Activated T-helper 1 cell treated with anti-CD3 and anti-CD28 coated beads, Interleukin-2, amount 50 U/mL, for 16 hours (primary cell): ENCODE measurements around the gene CD207.
A peak's percentile ranks its signal among the peaks of the same experiment; 100 is the strongest.
"Not testable (repeated sequence)": the region's sequence is repeated elsewhere in the genome, so short reads cannot be mapped to it uniquely, and the experiment has no call there.

ENCODE experiments used
- DNase-seq, 2 donors: peaks; one replicate each; pipeline ENCODE4 v3.0.0-alpha.2; 2020; ENCODE audit warnings: low read depth in 1 of 2, low spot score in 1 of 2

CD207 gene

DNA sequence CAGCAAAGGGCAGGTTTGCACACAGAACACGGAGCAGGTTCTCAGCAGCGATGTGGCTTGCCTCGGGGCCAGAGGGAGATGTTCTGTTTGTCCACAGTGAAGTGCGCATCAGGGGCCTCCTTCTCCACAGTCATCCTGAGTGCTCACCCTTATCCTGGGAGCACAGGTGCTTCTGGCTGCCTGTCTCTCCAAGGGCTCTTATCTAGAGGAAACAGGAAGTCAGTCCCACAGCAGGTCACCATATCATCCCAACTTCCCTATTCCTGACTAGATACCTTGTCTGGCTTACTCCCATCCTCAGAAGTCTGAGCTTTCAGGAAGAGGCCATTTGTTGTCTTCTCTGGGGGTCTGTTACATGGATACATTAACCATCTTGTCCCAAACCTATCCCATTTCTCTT lies at the start of gene CD207:
TSS of gene CD207 (minus strand) at position 174 of the 400 bp plus-strand sequence. CDS start at position 134, 40 bp downstream.
- DNase-seq: no peak

DNA sequence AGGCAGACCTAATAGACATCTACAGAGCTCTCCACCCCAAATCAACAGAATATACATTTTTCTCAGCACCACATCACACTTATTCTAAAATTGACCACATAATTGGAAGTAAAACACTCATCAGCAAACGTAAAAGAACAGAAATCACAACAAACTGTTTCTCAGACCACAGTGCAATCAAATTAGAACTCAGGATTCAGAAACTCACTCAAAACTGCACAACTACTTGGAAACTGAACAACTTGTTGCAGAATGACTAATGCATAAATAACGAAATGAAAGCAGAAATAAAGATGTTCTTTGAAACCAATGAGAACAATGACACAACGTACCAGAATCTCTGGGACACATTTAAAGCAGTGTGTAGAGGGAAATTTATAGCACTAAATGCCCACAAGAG lies 42.9 kb upstream of the CD207 start:
- DNase-seq: not testable (repeated sequence)

DNA sequence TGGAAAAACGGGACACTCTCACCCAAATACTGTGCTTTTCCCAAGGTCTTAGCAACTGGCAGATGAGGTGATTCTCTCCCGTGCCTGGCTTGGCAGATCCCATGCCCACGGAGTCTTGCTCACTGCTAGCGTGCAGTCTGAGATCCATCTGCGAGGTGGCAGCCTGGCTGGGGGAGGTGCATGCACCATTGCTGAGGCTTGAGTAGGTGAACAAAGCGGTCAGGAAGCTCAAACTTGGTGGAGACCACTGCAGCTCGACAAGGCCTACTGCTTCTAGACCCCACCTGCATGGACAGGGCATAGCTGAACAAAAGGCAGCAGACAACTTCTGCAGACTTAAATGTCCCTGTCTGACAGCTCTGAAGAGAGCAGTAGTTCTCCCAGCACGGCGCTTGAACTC lies 40.5 kb upstream of the CD207 start:
- DNase-seq: not testable (repeated sequence)

DNA sequence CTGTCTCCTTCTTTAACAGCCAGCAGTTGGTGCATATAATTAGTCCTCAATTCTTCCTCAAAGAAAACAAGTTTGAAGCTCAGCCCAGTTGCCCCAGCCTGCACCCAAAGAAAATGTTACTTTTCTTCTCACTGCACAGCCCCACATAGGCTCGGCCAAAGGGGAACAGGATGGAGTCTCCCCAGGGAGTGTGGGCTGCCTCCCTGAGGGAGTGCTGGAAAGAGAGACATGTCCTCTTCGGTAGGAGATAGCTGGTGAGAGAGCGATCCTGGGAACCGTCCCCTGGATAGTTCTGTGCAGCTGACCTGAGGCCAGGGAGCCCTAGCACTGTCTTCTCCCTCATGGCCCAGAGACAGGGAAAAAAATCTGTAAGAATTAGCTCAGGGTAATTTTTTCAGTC lies 37.9 kb upstream of the CD207 start:
- no peak for DNase-seq

DNA sequence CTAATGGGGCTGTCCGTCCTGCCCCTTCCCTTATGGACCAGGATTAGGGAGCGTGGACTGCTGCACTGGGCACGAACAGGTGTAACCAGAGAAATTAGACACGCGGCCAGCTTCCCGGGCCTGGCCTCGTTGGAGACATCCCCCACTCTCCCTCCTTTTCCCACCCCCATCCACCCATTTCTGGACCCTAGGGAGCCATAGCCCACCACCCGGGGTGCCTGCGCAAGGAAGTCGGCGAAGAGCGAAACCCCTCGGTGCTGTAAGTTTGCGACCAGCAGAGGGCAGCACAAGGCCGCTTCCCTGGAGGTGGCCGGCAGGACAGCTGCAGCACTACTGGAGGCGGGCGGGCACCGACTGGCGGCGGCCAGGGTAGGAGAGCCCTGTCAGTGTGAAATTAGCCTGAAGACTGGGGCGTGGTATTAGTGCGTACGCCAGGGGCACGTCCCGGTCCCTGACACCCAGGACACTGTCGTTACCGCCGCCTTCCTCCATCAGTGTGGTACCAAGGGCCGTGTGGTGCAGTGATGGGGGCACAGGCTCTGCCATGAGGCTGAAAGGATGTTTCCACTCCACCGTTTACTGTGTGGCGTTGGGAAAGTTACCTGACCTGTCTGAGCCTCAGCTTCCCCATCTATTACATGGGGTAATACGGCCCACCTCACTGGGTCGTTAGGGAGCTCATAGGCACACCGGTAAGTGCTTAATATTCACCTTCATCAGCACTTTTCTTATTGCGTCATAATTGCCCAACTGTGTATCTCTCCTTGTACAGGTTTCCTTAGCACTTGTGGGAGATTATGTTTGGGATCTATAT lies 36.0 kb upstream of the CD207 start:
- peak; percentile 63 to 65 for DNase-seq

DNA sequence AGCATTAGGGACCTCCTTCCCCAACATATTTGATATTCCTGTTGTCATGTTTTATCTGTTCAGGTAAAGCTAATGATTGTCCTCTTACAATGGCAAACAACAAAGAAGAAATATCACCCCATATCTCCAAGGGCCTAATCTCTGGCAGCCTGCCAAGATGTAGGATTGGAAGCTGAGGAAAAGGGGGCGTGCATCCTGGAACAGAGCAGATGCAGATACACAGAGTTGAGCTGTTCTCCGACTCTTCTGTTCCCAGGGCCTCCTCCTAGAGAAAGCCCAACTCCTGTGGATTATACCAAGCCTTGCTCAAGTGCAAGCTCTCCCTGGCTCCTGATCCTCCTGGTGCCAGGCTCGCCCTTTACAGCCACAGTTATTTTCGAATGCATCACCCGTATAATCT lies 35.2 kb upstream of the CD207 start:
- no peak for DNase-seq

DNA sequence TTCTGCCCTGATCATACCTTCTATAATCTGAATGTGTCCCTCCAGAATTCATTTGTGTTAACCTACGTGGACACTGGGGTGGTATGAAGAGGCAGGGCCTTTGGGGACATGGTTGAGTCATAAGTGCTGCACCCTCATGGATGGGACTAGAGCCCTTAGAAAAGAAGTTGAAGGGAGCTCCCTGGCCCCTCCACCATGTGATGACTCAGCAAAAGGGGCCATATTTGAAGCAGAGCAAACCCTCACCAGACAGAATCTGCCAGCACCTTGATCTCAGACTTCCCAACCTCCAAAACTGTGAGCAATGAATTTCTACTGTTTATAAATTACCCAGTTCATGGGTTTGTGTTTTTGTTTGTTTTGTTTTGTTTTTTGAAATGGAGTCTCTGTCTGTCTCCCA lies 33.4 kb upstream of the CD207 start:
- no peak for DNase-seq

DNA sequence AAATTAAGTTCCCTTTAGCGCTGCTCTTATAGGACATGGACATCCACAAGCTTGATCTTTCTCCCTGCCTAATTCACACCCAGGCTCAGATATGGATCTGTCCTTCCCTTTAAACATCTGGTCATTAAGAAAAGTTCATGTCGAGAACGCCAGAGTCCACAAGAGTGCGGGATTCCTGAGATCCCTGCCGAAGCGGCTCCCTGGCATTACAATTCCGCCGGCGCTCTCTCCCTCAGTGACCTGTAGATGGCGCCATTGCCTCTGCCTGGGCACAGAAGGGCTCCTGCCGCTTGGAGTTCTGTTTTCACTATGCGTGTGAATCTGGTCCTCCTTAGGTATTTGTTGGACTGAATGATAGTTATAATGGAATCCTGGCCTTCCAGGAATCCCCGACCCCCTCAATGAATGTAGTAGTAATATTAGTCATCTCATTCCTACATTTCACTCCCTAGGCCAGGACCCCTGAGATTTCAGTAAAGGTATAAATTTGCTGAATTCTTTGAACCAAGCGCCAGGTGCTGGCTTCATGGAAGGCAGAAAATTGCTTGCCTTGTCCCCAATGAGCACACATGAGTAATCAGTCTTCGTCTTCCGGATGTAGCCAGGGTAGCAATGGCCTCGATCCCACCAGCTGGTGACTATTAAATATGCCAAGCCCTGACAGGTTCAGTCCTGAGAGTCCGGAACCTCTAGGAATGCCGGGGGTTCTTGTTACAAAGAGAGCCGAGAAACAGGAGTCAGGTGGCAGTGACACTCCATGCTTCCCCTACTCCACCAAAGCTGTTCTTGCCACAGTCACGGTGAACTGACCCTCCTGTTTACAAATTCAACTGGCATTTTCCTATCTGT lies 26.4 kb upstream of the CD207 start:
- peak; percentile 32 to 40 for DNase-seq

DNA sequence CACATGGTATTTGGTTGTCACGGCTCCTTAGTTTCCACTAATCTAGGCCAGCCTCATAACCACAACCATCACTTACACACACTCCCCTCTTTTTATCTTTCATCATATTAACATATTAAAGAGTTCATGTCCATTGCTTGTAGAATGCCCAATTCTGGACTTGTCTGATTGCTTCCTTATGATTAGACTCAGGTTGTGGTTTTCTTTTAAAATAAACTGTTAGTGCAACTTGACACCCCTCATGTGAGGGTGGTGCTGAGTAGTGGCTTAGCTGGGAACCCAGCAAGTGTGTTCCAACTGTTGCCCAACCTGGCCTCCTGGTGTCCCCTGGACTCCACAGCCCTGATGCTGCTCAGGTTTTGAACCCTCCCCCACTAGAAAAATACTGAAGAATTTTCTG lies 20.1 kb upstream of the CD207 start:
- DNase-seq: no peak

DNA sequence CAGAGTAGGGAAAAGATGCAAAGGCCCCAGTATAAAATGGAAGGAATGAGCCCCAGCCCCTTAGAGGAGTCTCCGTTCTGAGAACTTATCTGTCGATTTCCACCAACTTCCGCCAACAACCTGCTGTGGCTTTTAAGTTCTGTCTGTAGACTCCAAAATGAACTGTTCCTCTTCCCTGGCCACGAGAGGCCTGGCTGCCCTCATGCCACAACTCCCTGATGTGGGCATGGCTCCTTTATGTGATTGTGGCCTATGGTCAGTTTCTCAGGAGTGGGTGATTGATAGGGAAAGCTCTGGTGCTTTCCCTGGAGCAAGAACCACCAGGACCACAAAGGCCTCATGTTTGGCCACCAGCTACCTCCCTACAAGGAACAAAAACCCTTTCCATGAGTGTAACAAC lies 18.8 kb upstream of the CD207 start:
- no peak for DNase-seq

DNA sequence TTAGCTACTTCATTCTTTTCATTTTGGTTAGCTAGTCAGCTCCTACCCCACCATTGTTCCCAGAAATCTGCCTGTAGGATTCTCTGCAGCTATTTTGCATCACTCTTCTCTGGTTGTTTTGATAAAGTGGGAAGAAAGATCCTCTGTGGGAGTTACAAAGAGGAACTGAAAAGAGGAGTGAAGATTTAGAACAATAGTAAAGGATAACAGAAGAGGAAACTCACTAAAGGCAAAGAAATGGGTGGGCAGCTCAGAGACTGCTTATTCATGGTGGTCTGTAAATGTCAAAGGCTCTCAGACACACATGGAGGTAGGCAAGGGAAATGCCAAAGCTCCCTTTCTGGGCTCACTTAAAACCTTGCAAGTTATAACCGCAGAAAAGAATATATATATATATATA lies 17.2 kb upstream of the CD207 start:
- no peak for DNase-seq

DNA sequence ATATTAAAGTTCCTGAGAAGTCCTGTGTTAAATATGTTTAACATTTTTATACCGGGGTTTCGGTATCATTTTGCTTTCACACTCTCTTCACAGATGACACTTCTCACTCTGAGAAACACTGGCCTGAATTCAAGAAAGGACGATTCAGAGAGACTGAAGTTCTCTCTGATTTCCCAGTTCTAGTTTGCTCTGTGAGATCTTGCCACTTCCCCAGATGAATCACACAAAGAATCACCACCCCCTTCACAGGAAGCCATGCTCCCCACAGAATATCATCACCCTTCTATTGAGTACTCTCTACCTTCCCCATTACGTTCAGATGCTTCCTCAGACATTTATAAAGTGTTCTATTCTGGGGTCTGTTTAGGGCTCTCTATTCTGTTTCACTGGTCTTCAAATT lies 16.1 kb upstream of the CD207 start:
- DNase-seq: no peak

DNA sequence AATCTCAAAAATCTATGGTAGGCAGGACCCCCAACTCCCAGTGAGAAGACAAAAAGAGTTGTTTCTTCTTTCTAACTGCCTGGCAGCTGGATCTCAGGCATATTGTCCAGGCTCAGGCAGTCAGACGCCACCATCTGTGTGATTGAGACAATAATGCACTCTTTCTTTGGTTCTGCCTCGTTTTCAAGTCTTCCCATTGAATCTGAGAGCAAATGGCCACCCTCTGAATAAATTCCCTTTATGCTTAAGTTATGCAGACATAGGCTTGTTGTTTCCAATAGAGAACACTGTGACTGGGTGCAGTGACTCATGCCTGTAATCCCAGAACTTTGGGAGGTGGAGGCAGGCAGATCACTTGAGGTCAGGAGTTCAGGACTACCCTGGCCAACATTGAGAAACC lies 15.3 kb upstream of the CD207 start:
- no peak for DNase-seq

DNA sequence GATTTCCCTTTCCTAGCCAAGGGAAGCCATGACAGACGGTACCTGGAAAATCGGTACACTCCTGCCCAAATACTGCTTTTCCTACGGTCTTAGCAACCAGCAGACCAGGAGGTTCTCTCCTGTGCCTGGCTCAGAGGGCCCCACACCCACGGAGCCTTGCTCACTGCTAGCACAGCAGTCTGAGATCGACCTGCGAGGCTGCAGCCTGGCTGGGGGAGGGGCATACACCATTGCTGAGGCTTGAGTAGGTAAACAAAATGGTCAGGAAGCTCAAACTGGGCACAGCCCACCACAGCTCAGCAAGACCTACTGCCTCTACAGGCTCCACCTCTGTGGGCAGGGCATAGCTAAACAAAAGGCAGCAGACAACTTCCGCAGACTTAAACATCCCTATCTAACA lies 6.8 kb upstream of the CD207 start:
- no peak for DNase-seq

DNA sequence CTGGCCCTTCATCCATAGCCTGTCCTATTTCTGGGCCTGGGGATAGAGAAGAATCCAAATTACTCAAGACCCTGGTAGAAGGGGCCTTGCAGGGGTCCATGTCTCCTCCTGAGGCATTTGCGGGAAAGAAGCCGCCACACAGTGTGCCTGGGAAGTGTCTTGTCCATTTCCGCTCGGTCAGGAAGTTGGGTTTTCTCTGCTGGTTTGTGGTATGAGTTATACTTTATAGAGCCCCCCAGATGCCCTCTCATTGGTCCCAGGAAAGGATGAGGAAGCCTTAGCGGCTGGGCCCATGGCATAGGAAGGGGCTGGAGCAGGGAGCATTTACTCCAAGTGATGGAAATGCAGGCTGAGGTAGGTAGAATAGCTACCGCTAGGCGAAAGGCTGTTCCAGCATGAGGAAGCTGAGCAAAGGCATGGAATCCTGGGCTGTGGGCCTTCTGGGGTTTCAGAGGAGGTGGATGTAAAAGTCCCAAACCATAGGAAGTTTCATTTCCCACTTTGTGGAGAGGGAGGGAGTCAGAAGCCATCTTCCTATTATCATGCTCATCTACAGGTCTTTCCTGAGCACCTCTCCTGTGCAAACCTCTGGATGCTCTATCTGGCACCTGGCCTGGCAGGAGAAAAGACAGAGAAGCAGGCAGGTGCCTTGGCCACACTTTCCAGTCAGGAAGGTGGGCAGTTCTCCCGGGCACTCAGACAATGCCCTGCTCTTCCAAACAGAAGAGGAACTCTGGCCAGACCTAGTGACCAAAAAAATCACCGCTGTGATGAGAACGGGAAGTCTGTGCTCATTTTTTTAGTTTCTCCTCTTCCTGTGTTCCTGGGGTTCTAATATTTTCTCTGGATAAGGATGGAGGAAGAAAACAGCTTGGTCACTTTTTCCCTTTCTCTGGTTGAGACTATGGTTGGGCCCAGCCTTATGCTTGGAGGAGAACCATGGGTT lies 2.6 kb upstream of the CD207 start:
- DNase-seq: no peak

DNA sequence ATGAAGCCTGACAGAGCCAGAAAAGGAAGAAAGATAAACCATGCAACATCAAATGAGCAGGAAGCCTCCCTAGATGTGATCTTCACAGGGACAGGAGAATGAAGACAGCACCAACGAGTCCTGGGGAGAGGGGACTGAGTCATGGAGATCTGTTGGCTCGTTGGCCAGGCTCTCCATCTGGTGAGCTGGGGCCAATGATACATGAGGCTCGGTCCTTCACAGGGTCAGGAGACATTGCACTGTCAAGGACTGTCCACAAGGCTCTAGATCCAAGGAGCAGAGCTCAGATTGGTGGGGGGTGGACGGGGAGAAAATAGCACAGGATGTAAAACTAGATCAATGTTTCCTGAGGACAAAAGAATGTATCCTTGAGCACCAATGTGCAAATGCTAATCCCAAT lies 735 bp downstream of the CD207 start:
- DNase-seq: no peak

DNA sequence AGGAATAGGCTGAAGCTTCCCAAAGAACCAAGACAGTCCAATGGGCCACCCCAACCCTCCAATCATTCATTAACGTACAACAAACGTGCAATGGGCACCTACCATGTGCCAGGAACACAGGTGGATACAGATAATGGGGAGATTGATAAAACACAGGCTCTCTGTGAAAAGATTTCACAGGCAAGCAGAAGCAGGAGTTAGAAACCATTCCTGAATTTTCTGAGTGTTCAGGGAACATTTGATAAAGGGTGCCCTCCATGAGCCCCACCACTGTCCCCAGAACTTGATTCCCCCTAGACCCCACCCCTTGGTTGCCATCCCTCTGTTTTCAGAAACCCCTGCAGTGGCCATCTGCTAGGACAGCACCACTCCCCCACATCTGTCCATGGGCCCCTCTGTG lies 1.5 kb downstream of the CD207 start:
- DNase-seq: no peak

DNA sequence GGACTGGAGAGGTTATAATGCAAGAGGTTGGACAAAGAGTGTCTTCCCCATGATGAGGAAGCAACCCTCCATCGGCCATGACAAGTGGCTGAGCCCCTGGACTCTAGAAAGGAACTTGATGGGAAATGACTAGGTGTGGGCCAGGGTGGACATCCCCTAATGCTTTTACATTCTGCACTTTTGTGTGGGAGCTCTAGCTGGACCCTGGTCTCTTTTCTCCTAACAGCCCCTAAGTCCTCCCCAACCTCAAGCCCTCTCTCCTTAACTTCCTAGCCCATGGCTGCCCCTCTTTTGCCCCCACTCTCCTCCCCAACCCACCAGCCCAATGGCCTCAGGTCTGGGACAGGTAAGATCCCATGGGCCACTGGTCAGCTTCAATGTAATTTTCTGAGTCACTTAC lies 2.4 kb downstream of the CD207 start:
- DNase-seq: no peak

DNA sequence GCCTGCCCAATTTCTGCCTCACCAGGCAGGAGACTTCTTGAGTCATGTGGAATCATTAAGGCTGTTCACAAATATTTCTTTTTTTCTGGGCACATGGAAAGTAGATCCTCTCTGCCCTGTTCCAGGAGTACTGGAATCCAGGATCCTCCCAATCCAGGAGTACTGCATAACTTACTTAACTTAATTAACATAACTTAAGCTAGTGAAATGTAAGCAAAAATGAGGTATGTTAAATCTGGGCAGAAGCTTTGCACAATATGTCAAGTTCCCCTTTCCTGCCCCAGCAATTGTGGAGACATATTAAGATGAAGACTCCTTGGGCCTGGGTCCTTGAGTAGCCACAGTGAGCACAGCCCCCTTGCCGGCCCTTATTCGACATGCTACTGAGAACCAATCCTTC lies 3.2 kb downstream of the CD207 start:
- no peak for DNase-seq

DNA sequence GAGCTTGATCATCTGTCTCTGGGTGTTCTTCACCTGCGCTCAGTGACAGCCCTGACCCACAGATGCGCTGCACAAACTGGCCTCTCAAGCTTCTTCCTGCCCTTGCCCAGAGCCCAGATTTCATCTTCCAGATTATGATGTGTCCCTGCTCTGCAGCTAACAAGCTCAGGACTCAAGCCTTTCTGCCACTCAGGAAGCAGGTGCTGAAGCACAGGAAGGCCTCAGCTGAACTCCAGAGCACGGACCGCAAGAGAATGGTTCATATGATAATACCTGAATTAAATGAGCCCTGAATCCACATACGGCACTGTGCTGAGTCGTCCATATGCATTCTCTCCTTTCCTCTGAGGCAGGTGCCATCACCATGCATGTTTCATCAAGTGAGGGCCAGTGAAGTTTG lies 3.8 kb downstream of the CD207 start:
- no peak for DNase-seq

DNA sequence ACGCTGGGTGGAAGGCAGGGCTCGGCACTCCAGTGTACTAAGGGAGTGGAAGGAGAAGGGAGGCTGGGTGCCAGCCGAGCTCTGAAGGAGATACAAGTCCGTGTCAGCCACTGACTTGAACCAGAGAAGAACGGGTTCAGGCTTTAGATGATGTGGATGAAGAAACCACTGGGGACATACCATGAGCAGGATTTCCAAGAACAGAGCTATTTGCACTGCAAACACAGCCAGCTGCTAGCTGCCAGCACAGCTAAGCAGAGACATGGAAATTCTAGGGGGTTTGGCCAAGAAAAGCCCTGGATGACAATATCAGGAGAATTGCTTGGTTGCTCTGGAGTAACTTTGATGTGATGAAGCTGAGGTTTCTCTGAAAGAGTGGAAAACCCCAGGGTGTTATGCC lies 5.2 kb downstream of the CD207 start:
- DNase-seq: no peak
